ENCODE results near the gene RTP4.

RTP4 gene

DNA sequence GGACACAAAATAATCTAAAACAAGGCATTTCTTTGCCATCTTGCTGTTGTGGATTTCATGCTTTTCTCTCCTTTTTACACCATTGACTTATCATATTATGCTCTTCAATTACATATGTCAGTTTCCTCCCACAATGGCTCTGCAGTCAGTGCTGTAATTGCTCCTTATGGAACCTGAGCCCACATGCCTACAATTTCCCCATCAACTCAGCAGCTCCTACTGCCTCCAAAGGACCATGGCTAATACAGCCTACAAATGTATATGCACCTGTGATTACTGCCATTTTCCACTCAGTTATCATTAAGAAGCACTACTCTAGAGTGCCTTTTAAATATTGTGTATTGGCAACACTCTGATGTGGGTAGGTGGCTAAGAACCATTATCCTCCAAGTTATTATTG lies 30.8 kb downstream of the RTP4 start:
- TF ChIP-seq SPI1 (IDR thresholded peaks at IDR 0.05; ENCODE audit: borderline replicate concordance, low read depth) (no peak), POLR2AphosphoS5 (IDR thresholded peaks at IDR 0.05; ENCODE audit: low read depth) (no peak)
- DNase-seq (ENCODE audit: low read depth in 1 of 2, low spot score in 1 of 2): no peak
- Histone ChIP-seq H3K27ac (replicated peaks) (no peak overlapping the region), H3K27me3 (ENCODE audit: insufficient read depth, poor library complexity, severe bottlenecking) (no peaks in the 10 kb centered on the region), H3K4me3 (replicated peaks; ENCODE audit: insufficient read depth, low read length) (no peak overlapping the region)

GRCh38 chr3:187400756-187401155 lies 32.6 kb downstream of the RTP4 start:
- Histone ChIP-seq H3K27me3 (ENCODE audit: insufficient read depth, poor library complexity, severe bottlenecking) (no peaks in the 10 kb centered on the region), H3K27ac (replicated peaks) (no peak overlapping the region), H3K4me3 (replicated peaks; ENCODE audit: insufficient read depth, low read length) (no peak overlapping the region)
- TF ChIP-seq POLR2AphosphoS5 (IDR thresholded peaks at IDR 0.05; ENCODE audit: low read depth) (no peak), REST (IDR thresholded peaks at IDR 0.05; ENCODE audit: insufficient replicate concordance, low read depth) (no peak), GABPA (IDR thresholded peaks at IDR 0.05; ENCODE audit: low read depth) (no peak), SPI1 (IDR thresholded peaks at IDR 0.05; ENCODE audit: borderline replicate concordance, low read depth) (no peak)
- TF ChIP-seq, protein P1, sequence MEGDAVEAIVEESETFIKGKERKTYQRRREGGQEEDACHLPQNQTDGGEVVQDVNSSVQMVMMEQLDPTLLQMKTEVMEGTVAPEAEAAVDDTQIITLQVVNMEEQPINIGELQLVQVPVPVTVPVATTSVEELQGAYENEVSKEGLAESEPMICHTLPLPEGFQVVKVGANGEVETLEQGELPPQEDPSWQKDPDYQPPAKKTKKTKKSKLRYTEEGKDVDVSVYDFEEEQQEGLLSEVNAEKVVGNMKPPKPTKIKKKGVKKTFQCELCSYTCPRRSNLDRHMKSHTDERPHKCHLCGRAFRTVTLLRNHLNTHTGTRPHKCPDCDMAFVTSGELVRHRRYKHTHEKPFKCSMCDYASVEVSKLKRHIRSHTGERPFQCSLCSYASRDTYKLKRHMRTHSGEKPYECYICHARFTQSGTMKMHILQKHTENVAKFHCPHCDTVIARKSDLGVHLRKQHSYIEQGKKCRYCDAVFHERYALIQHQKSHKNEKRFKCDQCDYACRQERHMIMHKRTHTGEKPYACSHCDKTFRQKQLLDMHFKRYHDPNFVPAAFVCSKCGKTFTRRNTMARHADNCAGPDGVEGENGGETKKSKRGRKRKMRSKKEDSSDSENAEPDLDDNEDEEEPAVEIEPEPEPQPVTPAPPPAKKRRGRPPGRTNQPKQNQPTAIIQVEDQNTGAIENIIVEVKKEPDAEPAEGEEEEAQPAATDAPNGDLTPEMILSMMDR (IDR thresholded peaks at IDR 0.05; ENCODE audit: insufficient read depth, low read length): no peak
- no peak for DNase-seq (ENCODE audit: low read depth in 1 of 2, low spot score in 1 of 2)

DNA sequence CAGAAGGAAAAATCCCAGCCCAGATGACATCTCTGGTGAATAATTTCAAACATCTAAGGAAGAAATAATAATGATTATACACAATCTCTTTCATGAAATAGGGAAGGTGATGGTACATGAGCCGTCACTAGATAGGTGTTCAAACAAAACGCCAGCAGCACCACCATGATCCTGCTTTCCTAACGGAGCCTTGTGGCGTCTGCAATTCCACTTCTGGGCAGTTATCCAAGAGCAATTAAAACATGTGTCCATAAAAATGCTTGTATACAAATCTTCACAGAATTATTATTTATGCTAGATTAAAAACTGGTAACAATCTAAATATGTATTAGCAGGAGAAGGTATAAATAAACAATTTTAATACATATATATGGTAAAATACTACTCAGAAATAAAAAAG lies 33.7 kb downstream of the RTP4 start:
- TF ChIP-seq SPI1 (IDR thresholded peaks at IDR 0.05; ENCODE audit: borderline replicate concordance, low read depth) (no peak), GABPA (IDR thresholded peaks at IDR 0.05; ENCODE audit: low read depth) (no peak), POLR2AphosphoS5 (IDR thresholded peaks at IDR 0.05; ENCODE audit: low read depth) (no peak), REST (IDR thresholded peaks at IDR 0.05; ENCODE audit: insufficient replicate concordance, low read depth) (no peak)
- TF ChIP-seq, protein P1 (IDR thresholded peaks at IDR 0.05; ENCODE audit: insufficient read depth, low read length): no peak
- no peak for DNase-seq (ENCODE audit: low read depth in 1 of 2, low spot score in 1 of 2)
- H3K27me3 ChIP-seq (ENCODE audit: insufficient read depth, poor library complexity, severe bottlenecking): peaks cover 3% of the 10 kb centered on the region
- H3K27ac ChIP-seq (replicated peaks): no peak overlapping the region
- H3K4me3 ChIP-seq (replicated peaks; ENCODE audit: insufficient read depth, low read length): no peak overlapping the region

DNA sequence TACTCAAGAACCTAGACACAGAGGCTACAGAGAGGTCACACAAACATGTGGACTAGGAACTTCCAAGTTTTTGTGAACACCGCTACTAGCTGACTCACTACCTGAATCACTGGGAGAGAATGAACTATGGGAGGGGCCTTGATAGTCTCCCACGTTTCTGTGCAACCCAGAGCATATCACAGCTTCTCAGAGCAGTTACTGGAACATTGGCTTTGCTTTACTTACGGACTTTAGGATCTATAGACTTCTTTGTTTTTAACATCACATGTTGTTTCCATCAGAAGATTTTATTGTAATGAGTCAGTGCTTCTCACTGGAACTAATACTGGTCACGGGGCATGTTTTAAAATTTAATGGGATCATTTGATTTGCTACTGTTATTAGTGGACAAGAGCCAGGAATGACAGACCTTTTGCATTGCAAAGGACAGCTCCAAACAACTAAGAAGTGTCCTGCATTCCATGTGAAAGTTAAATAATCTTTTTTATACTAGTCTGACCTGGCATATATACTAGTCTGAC lies 35.6 kb downstream of the RTP4 start:
- DNase-seq (ENCODE audit: low read depth in 1 of 2, low spot score in 1 of 2): no peak
- H3K4me3 ChIP-seq (replicated peaks; ENCODE audit: insufficient read depth, low read length): no peak overlapping the region
- TF ChIP-seq GABPA (IDR thresholded peaks at IDR 0.05; ENCODE audit: low read depth): no peak
- TF ChIP-seq, protein P1 (IDR thresholded peaks at IDR 0.05; ENCODE audit: insufficient read depth, low read length): no peak
- no peak for TF ChIP-seq REST (IDR thresholded peaks at IDR 0.05; ENCODE audit: insufficient replicate concordance, low read depth)
- TF ChIP-seq POLR2AphosphoS5 (IDR thresholded peaks at IDR 0.05; ENCODE audit: low read depth): no peak
- TF ChIP-seq SPI1 (IDR thresholded peaks at IDR 0.05; ENCODE audit: borderline replicate concordance, low read depth): no peak
- H3K27ac ChIP-seq (replicated peaks): no peak overlapping the region
- peaks cover 3% of the 10 kb centered on the region for H3K27me3 ChIP-seq (ENCODE audit: insufficient read depth, poor library complexity, severe bottlenecking)
